RWPE1 (cell line): ENCODE measurements around the gene MSANTD1.

ENCODE experiments used
- CTCF ChIA-PET: fragments of 350-600 bp; sonication (Branson Sonifier 250); formaldehyde crosslinking; extraction: SDS; loops from one replicate; lab custom pipeline; 2021; lab: Yijun Ruan, JAX
- POLR2A ChIA-PET: fragments of 400-600 bp; formaldehyde crosslinking; extraction: SDS; loops from one replicate; lab custom pipeline; 2020; ENCODE audit warnings: antibody characterized with exemption; ENCODE audit not compliant: low non-redundant PET; lab: Yijun Ruan, JAX
- DNase-seq: peaks from one replicate; pipeline ENCODE4 v3.0.0; 2012; ENCODE audit warnings: low spot score
- H3K27ac ChIP-seq: fragments of 450-650 bp; 2 replicates; pipeline ENCODE4 v1.5.1; 2017
- TF ChIP-seq, protein P1 (sequence below): fragments of 450-650 bp; conservative IDR thresholded peaks from 2 replicates; pipeline ENCODE4 v1.5.1; 2017; ENCODE audit warnings: low read depth, mild to moderate bottlenecking

MSANTD1 gene

DNA sequence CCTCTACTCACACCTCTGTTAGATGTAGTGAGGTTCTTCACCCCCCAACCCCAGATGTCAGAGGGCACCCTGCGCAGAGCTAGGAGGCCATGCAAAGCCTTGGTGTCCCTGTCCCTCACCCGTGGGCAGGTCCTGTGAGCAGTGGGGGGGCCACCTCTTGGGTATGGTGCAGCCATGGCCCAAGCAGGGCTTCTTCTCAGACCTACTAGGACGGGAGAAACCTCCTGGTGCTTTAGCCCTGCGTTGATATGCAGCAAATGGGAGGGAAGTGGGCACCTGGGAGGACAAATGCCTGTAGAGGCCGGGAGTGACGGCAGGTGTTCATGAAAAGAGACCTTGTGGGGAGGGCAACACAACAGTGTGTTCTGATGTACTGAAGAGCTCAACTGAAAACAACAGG, 38.5 kb upstream of the MSANTD1 start:
- no peak for DNase-seq
- CTCF ChIA-PET: interaction anchor here (0.7 kb wide), 1 partner anchor 104 kb away, joined by 3 read pairs; no protein-coding TSS in a partner anchor
- TF ChIP-seq, protein P1, sequence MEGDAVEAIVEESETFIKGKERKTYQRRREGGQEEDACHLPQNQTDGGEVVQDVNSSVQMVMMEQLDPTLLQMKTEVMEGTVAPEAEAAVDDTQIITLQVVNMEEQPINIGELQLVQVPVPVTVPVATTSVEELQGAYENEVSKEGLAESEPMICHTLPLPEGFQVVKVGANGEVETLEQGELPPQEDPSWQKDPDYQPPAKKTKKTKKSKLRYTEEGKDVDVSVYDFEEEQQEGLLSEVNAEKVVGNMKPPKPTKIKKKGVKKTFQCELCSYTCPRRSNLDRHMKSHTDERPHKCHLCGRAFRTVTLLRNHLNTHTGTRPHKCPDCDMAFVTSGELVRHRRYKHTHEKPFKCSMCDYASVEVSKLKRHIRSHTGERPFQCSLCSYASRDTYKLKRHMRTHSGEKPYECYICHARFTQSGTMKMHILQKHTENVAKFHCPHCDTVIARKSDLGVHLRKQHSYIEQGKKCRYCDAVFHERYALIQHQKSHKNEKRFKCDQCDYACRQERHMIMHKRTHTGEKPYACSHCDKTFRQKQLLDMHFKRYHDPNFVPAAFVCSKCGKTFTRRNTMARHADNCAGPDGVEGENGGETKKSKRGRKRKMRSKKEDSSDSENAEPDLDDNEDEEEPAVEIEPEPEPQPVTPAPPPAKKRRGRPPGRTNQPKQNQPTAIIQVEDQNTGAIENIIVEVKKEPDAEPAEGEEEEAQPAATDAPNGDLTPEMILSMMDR: no peak
- POLR2A ChIA-PET: no interaction called here
- no peak overlapping the region for H3K27ac ChIP-seq

DNA sequence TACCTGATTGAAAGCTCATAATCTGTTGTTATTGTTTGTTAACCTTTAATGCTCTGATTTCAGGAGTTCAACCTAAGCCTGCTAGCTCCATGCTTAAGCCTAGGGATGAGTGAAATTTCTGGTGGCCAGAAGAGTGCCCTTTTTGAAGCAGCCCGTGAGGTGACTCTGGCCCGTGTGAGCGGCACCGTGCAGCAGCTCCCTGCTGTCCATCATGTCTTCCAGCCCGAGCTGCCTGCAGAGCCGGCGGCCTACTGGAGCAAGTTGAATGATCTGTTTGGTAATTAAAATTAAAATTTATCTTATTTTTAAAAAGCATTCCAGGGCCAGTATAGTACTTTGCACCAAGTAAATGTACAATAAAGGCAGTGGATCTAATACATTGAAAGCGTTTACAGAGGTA, 37.1 kb upstream of the MSANTD1 start:
- ChIA-PET POLR2A (no interaction called here), CTCF (interaction anchor here (0.5 to 0.7 kb wide), 2 partner anchors 73 to 637 kb away, joined by 4 read pairs; no protein-coding TSS in a partner anchor)
- DNase-seq: no peak
- TF ChIP-seq, protein P1: no peak
- no peak overlapping the region for H3K27ac ChIP-seq

DNA sequence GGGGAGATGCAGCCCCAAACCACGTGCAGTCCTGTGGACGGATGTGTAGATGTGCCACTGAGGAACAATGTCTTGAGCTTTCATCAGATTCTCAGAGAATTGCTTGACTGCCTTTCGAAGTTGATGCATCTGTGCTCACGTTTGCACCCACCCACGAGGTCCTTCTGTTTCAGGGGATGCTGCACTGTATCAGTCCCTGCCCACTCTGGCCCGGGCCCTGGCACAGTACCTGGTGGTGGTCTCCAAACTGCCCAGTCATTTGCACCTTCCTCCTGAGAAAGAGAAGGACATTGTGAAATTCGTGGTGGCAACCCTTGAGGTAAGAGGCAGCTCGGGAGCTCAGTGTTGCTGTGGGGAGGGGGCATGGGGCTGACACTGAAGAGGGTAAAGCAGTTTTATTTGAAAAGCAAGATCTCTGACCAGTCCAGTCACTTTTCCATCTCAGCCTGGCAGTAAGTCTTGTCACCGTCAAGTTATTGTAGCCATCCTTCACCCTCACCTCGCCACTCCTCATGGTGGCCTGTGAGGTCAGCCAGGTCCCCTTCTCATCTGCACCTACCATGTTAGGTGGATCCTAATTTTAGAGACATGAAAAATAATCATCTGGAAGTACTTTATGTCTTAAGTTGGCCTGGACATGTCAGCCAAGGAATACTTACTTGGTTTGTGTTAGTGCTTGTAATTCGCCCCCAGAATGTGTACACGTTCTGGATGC, 36.4 kb upstream of the MSANTD1 start:
- ChIA-PET POLR2A (no interaction called here), CTCF (no interaction called here)
- DNase-seq: no peak
- H3K27ac ChIP-seq: no peak overlapping the region
- TF ChIP-seq, protein P1: no peak

DNA sequence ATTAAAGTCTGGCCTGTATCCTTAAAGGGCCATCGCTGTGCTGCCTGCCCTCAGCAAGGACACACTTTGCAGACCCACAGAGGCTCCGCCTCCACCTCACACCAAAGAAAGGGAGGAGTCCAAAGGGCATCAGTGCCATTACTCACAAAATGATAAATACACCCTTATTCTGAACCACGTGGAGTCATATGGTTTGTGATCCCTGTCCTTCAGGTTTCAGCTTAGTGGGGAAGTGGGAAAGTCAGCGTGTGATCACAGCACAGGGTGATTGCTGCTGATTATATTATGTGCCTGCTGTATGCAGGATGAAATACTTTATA, 35.9 kb upstream of the MSANTD1 start:
- TF ChIP-seq, protein P1: no peak
- CTCF ChIA-PET: no interaction called here
- POLR2A ChIA-PET: no interaction called here
- no peak for DNase-seq
- H3K27ac ChIP-seq: no peak overlapping the region

DNA sequence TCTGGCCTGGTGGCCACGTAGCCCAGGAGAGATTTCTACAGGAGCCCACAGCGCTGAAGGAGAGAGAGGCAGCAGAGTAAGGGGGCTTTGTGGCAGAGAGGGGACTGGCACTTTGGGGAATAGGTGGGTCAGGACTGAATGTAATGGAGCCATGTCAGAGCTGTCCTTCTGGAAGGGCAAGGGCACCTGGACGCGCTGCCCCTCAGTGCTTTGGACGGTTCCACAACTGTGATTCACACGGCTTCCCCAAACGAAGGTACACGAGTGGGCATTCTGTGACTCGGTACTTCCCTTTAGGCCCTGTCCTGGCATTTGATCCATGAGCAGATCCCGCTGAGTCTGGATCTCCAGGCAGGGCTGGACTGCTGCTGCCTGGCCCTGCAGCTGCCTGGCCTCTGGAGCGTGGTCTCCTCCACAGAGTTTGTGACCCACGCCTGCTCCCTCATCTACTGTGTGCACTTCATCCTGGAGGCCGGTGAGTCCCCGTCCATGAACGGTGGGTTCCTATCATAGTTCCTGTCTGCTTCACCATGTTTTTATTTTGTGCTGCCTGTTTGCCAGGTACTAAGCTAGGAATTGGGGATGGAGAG, 35.2 kb upstream of the MSANTD1 start:
- CTCF ChIA-PET: no interaction called here

DNA sequence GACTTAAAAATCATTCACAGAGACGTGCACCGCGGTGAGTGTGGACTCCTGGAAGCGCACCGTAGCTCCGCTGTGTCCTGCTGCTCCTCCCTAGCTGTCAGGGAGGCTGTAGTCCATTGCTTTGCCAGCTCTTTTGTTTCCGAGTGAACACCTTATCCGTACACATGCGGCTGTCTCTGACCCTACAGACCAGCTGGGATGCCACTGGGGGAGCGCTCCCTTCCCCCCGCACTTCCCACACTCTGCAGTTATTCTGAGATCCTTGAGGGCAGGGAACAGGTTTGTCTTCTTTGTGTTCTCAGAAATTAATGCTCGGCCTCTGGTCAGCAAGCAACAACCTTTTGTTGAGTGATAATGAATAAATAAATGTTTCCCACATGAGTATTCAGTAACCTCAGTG, 33.7 kb upstream of the MSANTD1 start:
- TF ChIP-seq, protein P1: no peak
- ChIA-PET CTCF (no interaction called here), POLR2A (no interaction called here)
- H3K27ac ChIP-seq: no peak overlapping the region
- no peak for DNase-seq

More for the DNA sequence above, 35.2 kb upstream of the MSANTD1 start:
- TF ChIP-seq, protein P1: no peak
- H3K27ac ChIP-seq: no peak overlapping the region
- no peak for DNase-seq
- POLR2A ChIA-PET: no interaction called here
